ENCODE measurements around the gene TRIM9.

TRIM9 gene

GRCh38 chr14:50972734-50973133, 122.2 kb downstream of the TRIM9 start:
- no peaks in the 10 kb centered on the region for H3K36me3 ChIP-seq
- no peaks in the 10 kb centered on the region for H3K9me3 ChIP-seq
- H3K4me1 ChIP-seq, result peaks cover 10% of the 10 kb centered on the region
- no peak for TF ChIP-seq CTCF (IDR thresholded peaks at IDR 0.05; ENCODE audit: low read depth, low read length)
- no peaks in the 10 kb centered on the region for H3K27me3 ChIP-seq
- no peak overlapping the region for H3K4me3 ChIP-seq (ENCODE audit: low read depth, low read length)
- no peak for DNase-seq

DNA sequence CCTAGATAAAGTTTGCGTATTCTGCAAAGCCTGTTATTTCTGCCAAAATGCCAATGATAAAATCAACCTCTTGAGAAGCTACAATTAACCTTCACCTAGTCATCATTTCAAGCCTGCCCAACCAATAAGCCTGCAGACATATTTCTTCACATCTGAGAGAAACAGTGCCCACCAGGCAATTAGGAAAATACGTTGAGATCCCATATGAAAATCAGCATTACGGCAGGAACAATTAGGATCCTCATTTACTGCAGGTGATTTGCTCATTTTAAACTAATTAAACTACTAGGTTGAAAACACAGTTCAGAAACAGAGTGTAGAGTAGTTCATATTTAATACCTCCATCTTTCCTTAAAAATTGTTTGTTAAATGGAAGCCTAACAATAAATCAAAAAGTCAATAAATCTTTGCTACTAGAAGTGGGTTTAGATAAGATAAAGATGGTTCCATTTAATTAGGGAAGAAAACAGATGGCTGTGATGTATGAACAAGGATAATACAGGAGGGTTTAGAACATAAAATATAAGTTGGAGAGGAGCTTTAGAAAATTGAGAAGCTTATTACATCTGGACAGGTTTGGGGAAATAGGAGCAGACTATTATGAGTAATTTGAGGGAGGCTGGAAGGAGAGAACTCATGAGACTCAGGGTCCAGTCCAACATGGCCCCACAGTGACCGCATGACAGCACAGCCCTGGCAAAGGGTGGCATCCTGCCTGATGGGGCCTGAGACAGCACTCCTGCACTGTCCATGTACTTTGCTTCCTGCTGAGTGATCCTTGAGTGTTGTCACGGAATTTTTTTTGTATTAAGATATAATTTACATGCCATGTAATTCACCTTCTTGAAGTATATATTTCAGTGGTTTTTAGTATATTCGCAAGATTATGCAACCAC, 123.8 kb downstream of the TRIM9 start:
- Histone ChIP-seq H3K9me3 (no peaks in the 10 kb centered on the region), H3K4me3 (ENCODE audit: low read depth, low read length) (no peak overlapping the region), H3K36me3 (no peaks in the 10 kb centered on the region), H3K4me1 (peaks cover 10% of the 10 kb centered on the region), H3K27me3 (no peaks in the 10 kb centered on the region)
- DNase-seq, result no peak
- TF ChIP-seq CTCF (IDR thresholded peaks at IDR 0.05; ENCODE audit: low read depth, low read length), result no peak

DNA sequence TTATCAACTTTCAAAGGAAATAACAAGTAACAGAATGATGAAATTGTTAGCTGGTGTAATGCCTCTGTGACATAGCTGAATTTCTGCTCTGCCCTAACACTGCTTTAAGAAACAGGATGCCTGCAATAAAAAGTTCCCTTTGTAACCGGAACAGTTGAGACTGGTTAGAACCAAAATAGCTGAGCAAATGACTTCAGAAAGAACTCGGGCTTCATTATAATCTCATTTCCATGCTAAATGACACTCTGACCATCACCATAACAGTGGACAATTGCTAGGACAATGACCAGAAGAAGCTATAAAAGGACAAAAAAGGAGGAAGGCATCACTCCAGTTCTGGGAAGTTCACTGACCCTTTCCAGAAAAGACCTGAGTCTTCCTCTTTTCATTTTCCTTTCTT, 127.1 kb downstream of the TRIM9 start:
- H3K4me1 ChIP-seq, result peaks cover 16% of the 10 kb centered on the region
- no peak overlapping the region for H3K4me3 ChIP-seq (ENCODE audit: low read depth, low read length)
- H3K36me3 ChIP-seq, result no peaks in the 10 kb centered on the region
- TF ChIP-seq CTCF (IDR thresholded peaks at IDR 0.05; ENCODE audit: low read depth, low read length), result no peak
- no peaks in the 10 kb centered on the region for H3K27me3 ChIP-seq
- no peaks in the 10 kb centered on the region for H3K9me3 ChIP-seq
- no peak for DNase-seq

DNA sequence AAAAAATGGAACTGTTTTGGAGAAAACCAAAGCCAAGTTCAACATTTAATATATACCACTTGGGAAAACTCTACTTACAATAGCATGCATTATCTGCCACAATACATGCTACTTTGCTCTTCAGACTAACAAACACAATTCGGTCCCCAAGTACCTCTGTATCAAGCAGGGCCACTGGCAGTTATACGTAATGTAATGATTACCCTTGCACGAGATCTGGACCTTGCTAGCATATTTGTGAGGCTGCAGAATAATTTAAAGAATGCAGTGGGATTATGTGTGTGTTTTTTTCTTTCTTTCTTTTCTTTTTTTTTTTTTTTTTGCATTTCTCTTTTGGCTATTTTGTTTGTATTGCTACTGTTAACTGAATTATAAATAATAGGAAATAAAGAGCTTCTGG, 127.8 kb downstream of the TRIM9 start:
- DNase-seq, result no peak
- Histone ChIP-seq H3K4me3 (ENCODE audit: low read depth, low read length) (no peak overlapping the region), H3K27me3 (no peaks in the 10 kb centered on the region), H3K4me1 (peaks cover 20% of the 10 kb centered on the region), H3K9me3 (no peaks in the 10 kb centered on the region), H3K36me3 (no peaks in the 10 kb centered on the region)
- no peak for TF ChIP-seq CTCF (IDR thresholded peaks at IDR 0.05; ENCODE audit: low read depth, low read length)

DNA sequence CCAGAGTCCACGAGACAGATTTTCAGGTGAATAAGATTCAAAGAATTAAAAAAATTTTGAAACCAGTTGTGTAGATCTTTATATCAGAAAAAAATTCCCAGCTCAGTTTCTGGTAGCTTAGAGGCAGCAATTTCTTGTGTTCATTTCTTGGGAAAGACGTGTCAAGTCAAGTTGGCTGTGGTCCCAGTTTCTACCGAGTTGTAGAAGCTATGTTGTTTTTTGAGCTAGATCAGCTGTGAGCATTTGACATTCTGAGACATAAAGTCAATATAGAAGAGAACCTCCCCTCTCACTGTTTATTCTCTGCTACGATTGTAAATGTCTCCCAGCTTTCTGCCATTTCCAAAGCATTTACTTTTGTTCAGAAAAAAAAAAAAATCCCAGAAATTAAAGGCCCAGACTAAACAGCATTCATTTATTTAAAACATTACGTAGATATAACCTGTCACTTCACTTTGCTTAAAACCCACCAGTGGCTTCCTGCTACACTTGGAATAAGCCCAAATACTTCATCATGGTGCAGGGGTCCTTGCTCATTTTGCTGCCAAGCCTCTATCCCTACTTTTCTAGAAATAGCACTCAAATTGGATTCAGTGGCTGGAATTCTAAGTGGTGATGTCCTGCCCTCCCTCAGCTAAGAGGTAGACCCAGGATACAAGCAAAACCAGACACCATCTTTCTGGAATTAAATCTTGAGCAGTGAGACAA, 130.1 kb downstream of the TRIM9 start:
- Histone ChIP-seq H3K4me3 (ENCODE audit: low read depth, low read length) (no peak overlapping the region), H3K4me1 (peaks cover 25% of the 10 kb centered on the region), H3K36me3 (no peaks in the 10 kb centered on the region), H3K9me3 (no peaks in the 10 kb centered on the region), H3K27me3 (no peaks in the 10 kb centered on the region)
- DNase-seq, result no peak
- no peak for TF ChIP-seq CTCF (IDR thresholded peaks at IDR 0.05; ENCODE audit: low read depth, low read length)

DNA sequence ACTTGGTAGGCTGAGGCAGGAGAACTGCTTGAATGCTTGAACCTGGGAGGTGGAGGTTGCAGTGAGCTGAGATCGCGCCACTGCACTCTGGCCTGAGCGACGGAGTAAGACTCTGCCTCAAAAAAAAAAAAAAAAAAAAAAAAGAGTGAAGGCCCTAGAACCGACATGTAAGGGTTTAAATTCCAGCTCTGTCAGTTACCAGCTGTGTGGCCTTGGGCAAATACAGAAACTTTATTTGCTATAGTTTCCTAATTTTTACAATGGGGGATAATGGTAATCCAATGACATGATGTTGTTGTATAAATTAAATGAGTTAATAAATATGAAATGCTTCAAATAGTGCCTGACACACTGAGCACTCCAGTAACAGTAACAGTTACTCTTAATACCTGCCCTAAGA, 131.0 kb downstream of the TRIM9 start:
- H3K27me3 ChIP-seq, result no peaks in the 10 kb centered on the region
- H3K9me3 ChIP-seq, result no peaks in the 10 kb centered on the region
- no peak for DNase-seq
- no peak overlapping the region for H3K4me3 ChIP-seq (ENCODE audit: low read depth, low read length)
- no peaks in the 10 kb centered on the region for H3K36me3 ChIP-seq
- H3K4me1 ChIP-seq, result peaks cover 27% of the 10 kb centered on the region
- no peak for TF ChIP-seq CTCF (IDR thresholded peaks at IDR 0.05; ENCODE audit: low read depth, low read length)

Measured in BE2C (cell line).